Left ventricle myocardium inferior (tissue), 1 donor: ENCODE data around the gene GAL3ST1. TPM values are rescaled to one million over a fixed set of nuclear protein-coding genes. Genes with fewer than 3 reads are reported as not detected.

ENCODE experiments used
- DNase-seq: peaks from one replicate; pipeline ENCODE4 v3.0.0-alpha.2; 2020
- H3K27ac ChIP-seq: fragments of 200-600 bp; replicated peaks from 2 replicates; pipeline ENCODE4 v1.8.0; 2021
- H3K27me3 ChIP-seq: fragments of 200-600 bp; 2 replicates; pipeline ENCODE4 v1.8.0; 2021; ENCODE audit warnings: low read depth
- H3K36me3 ChIP-seq: fragments of 200-600 bp; 2 replicates; pipeline ENCODE4 v1.8.0; 2021
- H3K4me1 ChIP-seq: fragments of 200-600 bp; 2 replicates; pipeline ENCODE4 v1.8.0; 2021
- H3K4me3 ChIP-seq: fragments of 200-600 bp; 2 replicates; pipeline ENCODE4 v1.8.0; 2021; ENCODE audit warnings: mild to moderate bottlenecking, moderate library complexity
- H3K9me3 ChIP-seq: fragments of 200-600 bp; replicated peaks from 2 replicates; pipeline ENCODE4 v1.8.0; 2021
- CTCF ChIP-seq: fragments of 200-600 bp; IDR thresholded peaks from 2 replicates; pipeline ENCODE4 v1.8.0; 2021; ENCODE audit warnings: antibody characterized with exemption, mild to moderate bottlenecking, borderline replicate concordance
- intact Hi-C: fragments of 100-400 bp; cut with micrococcal nuclease; formaldehyde crosslinking; loops from one replicate; pipeline ENCODE4 v1.11.0; 2022
- total RNA-seq: library from RNA; stranded (reverse); fragmentation: NEBNext Ultra II Directional; extraction: Animal tissue kit (Norgen Biotek cat#: 25700); gene quantifications from one replicate; pipeline ENCODE4 v1.2.1, GENCODE V29; 2021
- donor health status: DM: no; HTN: yes; CAD: no; lungs with severe emphysema.

Gene GAL3ST1
- total RNA-seq, 1 donor from 2014 or later, result 0.16 TPM

- no peak overlapping the region for H3K27ac ChIP-seq
- peaks cover 9% of the 10 kb centered on the region for H3K9me3 ChIP-seq
- intact Hi-C loops, result no loop called here
- H3K36me3 ChIP-seq, result no peaks in the 10 kb centered on the region
- peaks cover 8% of the 10 kb centered on the region for H3K27me3 ChIP-seq
- no peak for TF ChIP-seq CTCF
- no peaks in the 10 kb centered on the region for H3K4me1 ChIP-seq
- no peak for DNase-seq
- H3K4me3 ChIP-seq, result no peak overlapping the region
Observed at GRCh38 chr22:30514252-30514651, 60.2 kb downstream of the GAL3ST1 start.

- Histone ChIP-seq H3K27ac (no peak overlapping the region), H3K27me3 (peaks cover 16% of the 10 kb centered on the region), H3K36me3 (no peaks in the 10 kb centered on the region), H3K4me3 (no peak overlapping the region), H3K4me1 (no peaks in the 10 kb centered on the region), H3K9me3 (peaks cover 9% of the 10 kb centered on the region)
- intact Hi-C loops, result no loop called here
- no peak for DNase-seq
- no peak for TF ChIP-seq CTCF
Observed at GRCh38 chr22:30513462-30513861, 61.0 kb downstream of the GAL3ST1 start.

- peaks cover 31% of the 10 kb centered on the region for H3K27me3 ChIP-seq
Observed at GRCh38 chr22:30511911-30512310, 62.6 kb downstream of the GAL3ST1 start.

GRCh38 chr22:30511109-30511508, 63.4 kb downstream of the GAL3ST1 start:
- no peak for DNase-seq
- intact Hi-C loops, result no loop called here
- Histone ChIP-seq H3K27ac (no peak overlapping the region), H3K4me3 (no peak overlapping the region), H3K4me1 (no peaks in the 10 kb centered on the region), H3K36me3 (no peaks in the 10 kb centered on the region), H3K9me3 (peaks cover 9% of the 10 kb centered on the region), H3K27me3 (peaks cover 39% of the 10 kb centered on the region)
- no peak for TF ChIP-seq CTCF

More at GRCh38 chr22:30511911-30512310, 62.6 kb downstream of the GAL3ST1 start:
- no peaks in the 10 kb centered on the region for H3K36me3 ChIP-seq
- H3K4me3 ChIP-seq, result no peak overlapping the region
- no peaks in the 10 kb centered on the region for H3K4me1 ChIP-seq
- intact Hi-C loops, result no loop called here
- no peak overlapping the region for H3K27ac ChIP-seq
- DNase-seq, result no peak
- H3K9me3 ChIP-seq, result peaks cover 9% of the 10 kb centered on the region
- TF ChIP-seq CTCF, result no peak

GRCh38 chr22:30508216-30508615, 66.2 kb downstream of the GAL3ST1 start:
- TF ChIP-seq CTCF, result no peak
- H3K4me1 ChIP-seq, result peaks cover 4% of the 10 kb centered on the region

GRCh38 chr22:30507670-30508069, 66.8 kb downstream of the GAL3ST1 start:
- TF ChIP-seq CTCF, result no peak
- no peak overlapping the region for H3K4me3 ChIP-seq
- peaks cover 4% of the 10 kb centered on the region for H3K4me1 ChIP-seq
- no peak for DNase-seq
- no peak overlapping the region for H3K27ac ChIP-seq
- no peaks in the 10 kb centered on the region for H3K9me3 ChIP-seq
- no peaks in the 10 kb centered on the region for H3K36me3 ChIP-seq
- H3K27me3 ChIP-seq, result peaks cover 74% of the 10 kb centered on the region
- intact Hi-C loops, result no loop called here

More at GRCh38 chr22:30508216-30508615, 66.2 kb downstream of the GAL3ST1 start:
- H3K27ac ChIP-seq, result no peak overlapping the region
- DNase-seq, result no peak
- H3K9me3 ChIP-seq, result peaks cover 2% of the 10 kb centered on the region
- H3K27me3 ChIP-seq, result peaks cover 68% of the 10 kb centered on the region
- no peak overlapping the region for H3K4me3 ChIP-seq
- H3K36me3 ChIP-seq, result no peaks in the 10 kb centered on the region
- intact Hi-C loops, result no loop called here
